ENCODE measurements around the gene CYB5D1.

DNA sequence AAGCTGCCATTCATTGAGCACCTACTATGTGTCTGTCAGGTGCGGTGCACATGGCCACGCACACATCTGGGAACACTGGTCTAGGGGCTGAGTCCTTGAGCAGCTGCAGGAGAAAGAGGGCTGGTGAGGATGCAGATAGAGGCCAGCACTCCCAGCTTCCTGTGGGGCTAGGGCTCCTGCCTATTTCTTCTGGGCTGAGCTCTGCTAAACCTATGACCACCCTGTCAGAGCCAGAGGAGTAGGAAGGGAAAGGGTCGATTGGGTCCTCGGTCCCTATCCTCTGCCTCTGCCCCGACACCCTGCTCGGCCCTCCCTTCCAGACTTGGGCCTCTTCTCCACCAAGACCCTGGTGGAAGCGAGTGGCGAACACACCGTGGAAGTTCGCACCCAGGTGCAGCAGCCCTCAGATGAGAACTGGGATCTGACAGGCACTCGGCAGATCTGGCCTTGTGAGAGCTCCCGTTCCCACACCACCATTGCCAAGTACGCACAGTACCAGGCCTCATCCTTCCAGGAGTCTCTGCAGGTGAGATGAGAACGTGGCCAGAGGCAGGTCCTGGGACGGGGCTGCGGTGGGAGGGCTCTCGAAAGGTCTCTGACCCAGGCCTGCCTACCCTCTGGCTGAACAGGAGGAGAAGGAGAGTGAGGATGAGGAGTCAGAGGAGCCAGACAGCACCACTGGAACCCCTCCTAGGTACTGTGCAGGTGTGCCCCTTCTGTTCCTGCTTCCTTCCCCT lies 6.9 kb upstream of the CYB5D1 start:
- no peak for TF ChIP-seq POLR2AphosphoS5 (IDR thresholded peaks at IDR 0.05)
- no peak for TF ChIP-seq CTCF (IDR thresholded peaks at IDR 0.05)
- no peak for TF ChIP-seq EP300 (IDR thresholded peaks at IDR 0.05)

All from sigmoid colon (tissue), 4 donors.